HS-27A (cell line): ENCODE measurements around the gene TRPM3.

Experiments used
- DNase-seq: peaks from one replicate; pipeline ENCODE4 v3.0.0-alpha.2; 2012; ENCODE audit warnings: low read depth, missing footprints

The TRPM3 gene

GRCh38 chr9:70578720-70579119 lies 542.7 kb downstream of the TRPM3 start:
- DNase-seq = no peak

GRCh38 chr9:70577671-70578070 lies 543.8 kb downstream of the TRPM3 start:
- no peak for DNase-seq

GRCh38 chr9:70576116-70576515 lies 545.3 kb downstream of the TRPM3 start:
- no peak for DNase-seq

- DNase-seq = no peak
Measured at GRCh38 chr9:70574151-70574837, 547.1 kb downstream of the TRPM3 start.

- no peak for DNase-seq
Measured at GRCh38 chr9:70573308-70573707, 548.1 kb downstream of the TRPM3 start.

GRCh38 chr9:70571258-70571657 lies 550.2 kb downstream of the TRPM3 start:
- DNase-seq = no peak

- DNase-seq = no peak
Measured at GRCh38 chr9:70569791-70570190, 551.6 kb downstream of the TRPM3 start.

GRCh38 chr9:70569070-70569772 lies 552.2 kb downstream of the TRPM3 start:
- DNase-seq = no peak

- DNase-seq = no peak
Measured at GRCh38 chr9:70567511-70567910, 553.9 kb downstream of the TRPM3 start.

GRCh38 chr9:70566751-70567150 lies 554.7 kb downstream of the TRPM3 start:
- DNase-seq = no peak

- no peak for DNase-seq
Measured at GRCh38 chr9:70566066-70566465, 555.4 kb downstream of the TRPM3 start.

- no peak for DNase-seq
Measured at GRCh38 chr9:70564468-70565335, 556.7 kb downstream of the TRPM3 start.

GRCh38 chr9:70563431-70564204 lies 557.8 kb downstream of the TRPM3 start:
- DNase-seq = no peak

- DNase-seq = no peak
Measured at GRCh38 chr9:70563010-70563409, 558.4 kb downstream of the TRPM3 start.

GRCh38 chr9:70561786-70562395 lies 559.5 kb downstream of the TRPM3 start:
- no peak for DNase-seq

GRCh38 chr9:70561111-70561510 lies 560.3 kb downstream of the TRPM3 start:
- DNase-seq = no peak

GRCh38 chr9:70559102-70559501 lies 562.3 kb downstream of the TRPM3 start:
- DNase-seq = no peak

- no peak for DNase-seq
Measured at GRCh38 chr9:70557661-70558369, 563.6 kb downstream of the TRPM3 start.

- DNase-seq = no peak
Measured at GRCh38 chr9:70556771-70557170, 564.6 kb downstream of the TRPM3 start.

GRCh38 chr9:70554881-70555280 lies 566.5 kb downstream of the TRPM3 start:
- no peak for DNase-seq
